ENCODE results near the gene ST6GALNAC2.

Gene ST6GALNAC2

GRCh38 chr17:76585649-76586593 is at the start of gene ST6GALNAC2:
Gene ST6GALNAC2, minus strand, starts transcription at chr17:76585860. Its CDS starts 52 bp downstream, at chr17:76585808.
- H3K27me3 ChIP-seq (ENCODE audit: low read depth, low read length), result peaks cover 17% of the 10 kb centered on the region
- peaks cover 0 to 24% of the 10 kb centered on the region in 2 donors for H3K4me1 ChIP-seq (ENCODE audit: control insufficient read depth in 1 of 2, insufficient read depth in 2 of 2, low read length in 2 of 2)
- peak within 1 kb of the TSS; percentile 52 to 78 for H3K4me3 ChIP-seq (ENCODE audit: low read depth in 1 of 2, low read length in 2 of 2)
- no peak within 1 kb of the TSS for H3K27ac ChIP-seq (ENCODE audit: low read length)
- no peaks in the 10 kb centered on the region for H3K9me3 ChIP-seq (ENCODE audit: control insufficient read depth in 1 of 2, low read length in 2 of 2)
- H3K36me3 ChIP-seq (ENCODE audit: control insufficient read depth in 1 of 2, insufficient read depth in 2 of 2, low read length in 2 of 2), result no peaks in the 10 kb centered on the region

- no peak overlapping the region for H3K27ac ChIP-seq (ENCODE audit: low read length)
Measured at GRCh38 chr17:76635039-76635438, 49.4 kb upstream of the ST6GALNAC2 start.

GRCh38 chr17:76633628-76634328 is 48.1 kb upstream of the ST6GALNAC2 start:
- no peak overlapping the region for H3K27ac ChIP-seq (ENCODE audit: low read length)
- H3K4me1 ChIP-seq (ENCODE audit: control insufficient read depth in 1 of 2, insufficient read depth in 2 of 2, low read length in 2 of 2), result no peaks in the 10 kb centered on the region
- H3K36me3 ChIP-seq (ENCODE audit: control insufficient read depth in 1 of 2, insufficient read depth in 2 of 2, low read length in 2 of 2), result no peaks in the 10 kb centered on the region
- H3K27me3 ChIP-seq (ENCODE audit: low read depth, low read length), result no peaks in the 10 kb centered on the region
- H3K4me3 ChIP-seq (ENCODE audit: low read depth in 1 of 2, low read length in 2 of 2), result no peak overlapping the region
- no peaks in the 10 kb centered on the region for H3K9me3 ChIP-seq (ENCODE audit: control insufficient read depth in 1 of 2, low read length in 2 of 2)

More at GRCh38 chr17:76635039-76635438, 49.4 kb upstream of the ST6GALNAC2 start:
- no peaks in the 10 kb centered on the region for H3K4me1 ChIP-seq (ENCODE audit: control insufficient read depth in 1 of 2, insufficient read depth in 2 of 2, low read length in 2 of 2)
- H3K27me3 ChIP-seq (ENCODE audit: low read depth, low read length), result no peaks in the 10 kb centered on the region
- H3K4me3 ChIP-seq (ENCODE audit: low read depth in 1 of 2, low read length in 2 of 2), result no peak overlapping the region
- H3K9me3 ChIP-seq (ENCODE audit: control insufficient read depth in 1 of 2, low read length in 2 of 2), result no peaks in the 10 kb centered on the region
- H3K36me3 ChIP-seq (ENCODE audit: control insufficient read depth in 1 of 2, insufficient read depth in 2 of 2, low read length in 2 of 2), result no peaks in the 10 kb centered on the region

GRCh38 chr17:76631821-76632565 is 46.3 kb upstream of the ST6GALNAC2 start:
- Histone ChIP-seq H3K27ac (ENCODE audit: low read length) (no peak overlapping the region), H3K4me1 (ENCODE audit: control insufficient read depth in 1 of 2, insufficient read depth in 2 of 2, low read length in 2 of 2) (no peaks in the 10 kb centered on the region), H3K4me3 (ENCODE audit: low read depth in 1 of 2, low read length in 2 of 2) (no peak overlapping the region), H3K9me3 (ENCODE audit: control insufficient read depth in 1 of 2, low read length in 2 of 2) (no peaks in the 10 kb centered on the region), H3K36me3 (ENCODE audit: control insufficient read depth in 1 of 2, insufficient read depth in 2 of 2, low read length in 2 of 2) (no peaks in the 10 kb centered on the region), H3K27me3 (ENCODE audit: low read depth, low read length) (no peaks in the 10 kb centered on the region)

- H3K4me3 ChIP-seq (ENCODE audit: low read depth in 1 of 2, low read length in 2 of 2), result no peak overlapping the region
- H3K27me3 ChIP-seq (ENCODE audit: low read depth, low read length), result no peaks in the 10 kb centered on the region
- no peak overlapping the region for H3K27ac ChIP-seq (ENCODE audit: low read length)
- H3K4me1 ChIP-seq (ENCODE audit: control insufficient read depth in 1 of 2, insufficient read depth in 2 of 2, low read length in 2 of 2), result no peaks in the 10 kb centered on the region
- H3K9me3 ChIP-seq (ENCODE audit: control insufficient read depth in 1 of 2, low read length in 2 of 2), result no peaks in the 10 kb centered on the region
- no peaks in the 10 kb centered on the region for H3K36me3 ChIP-seq (ENCODE audit: control insufficient read depth in 1 of 2, insufficient read depth in 2 of 2, low read length in 2 of 2)
Measured at GRCh38 chr17:76630151-76630550, 44.5 kb upstream of the ST6GALNAC2 start.

- Histone ChIP-seq H3K36me3 (ENCODE audit: control insufficient read depth in 1 of 2, insufficient read depth in 2 of 2, low read length in 2 of 2) (no peaks in the 10 kb centered on the region), H3K27ac (ENCODE audit: low read length) (no peak overlapping the region), H3K4me3 (ENCODE audit: low read depth in 1 of 2, low read length in 2 of 2) (no peak overlapping the region), H3K9me3 (ENCODE audit: control insufficient read depth in 1 of 2, low read length in 2 of 2) (no peaks in the 10 kb centered on the region), H3K27me3 (ENCODE audit: low read depth, low read length) (no peaks in the 10 kb centered on the region), H3K4me1 (ENCODE audit: control insufficient read depth in 1 of 2, insufficient read depth in 2 of 2, low read length in 2 of 2) (peaks cover 0 to 5% of the 10 kb centered on the region in 2 donors)
Measured at GRCh38 chr17:76627510-76627909, 41.9 kb upstream of the ST6GALNAC2 start.

GRCh38 chr17:76626442-76626841 is 40.8 kb upstream of the ST6GALNAC2 start:
- Histone ChIP-seq H3K4me3 (ENCODE audit: low read depth in 1 of 2, low read length in 2 of 2) (no peak overlapping the region), H3K36me3 (ENCODE audit: control insufficient read depth in 1 of 2, insufficient read depth in 2 of 2, low read length in 2 of 2) (no peaks in the 10 kb centered on the region), H3K27me3 (ENCODE audit: low read depth, low read length) (no peaks in the 10 kb centered on the region), H3K9me3 (ENCODE audit: control insufficient read depth in 1 of 2, low read length in 2 of 2) (no peaks in the 10 kb centered on the region), H3K4me1 (ENCODE audit: control insufficient read depth in 1 of 2, insufficient read depth in 2 of 2, low read length in 2 of 2) (peaks cover 0 to 5% of the 10 kb centered on the region in 2 donors), H3K27ac (ENCODE audit: low read length) (no peak overlapping the region)

GRCh38 chr17:76625496-76625895 is 39.8 kb upstream of the ST6GALNAC2 start:
- H3K27me3 ChIP-seq (ENCODE audit: low read depth, low read length), result no peaks in the 10 kb centered on the region
- H3K36me3 ChIP-seq (ENCODE audit: control insufficient read depth in 1 of 2, insufficient read depth in 2 of 2, low read length in 2 of 2), result no peaks in the 10 kb centered on the region

GRCh38 chr17:76623271-76624146 is 37.8 kb upstream of the ST6GALNAC2 start:
- H3K27ac ChIP-seq (ENCODE audit: low read length), result no peak overlapping the region
- H3K9me3 ChIP-seq (ENCODE audit: control insufficient read depth in 1 of 2, low read length in 2 of 2), result no peaks in the 10 kb centered on the region
- no peaks in the 10 kb centered on the region for H3K27me3 ChIP-seq (ENCODE audit: low read depth, low read length)
- H3K4me3 ChIP-seq (ENCODE audit: low read depth in 1 of 2, low read length in 2 of 2), result no peak overlapping the region
- peaks cover 0 to 5% of the 10 kb centered on the region in 2 donors for H3K4me1 ChIP-seq (ENCODE audit: control insufficient read depth in 1 of 2, insufficient read depth in 2 of 2, low read length in 2 of 2)
- no peaks in the 10 kb centered on the region for H3K36me3 ChIP-seq (ENCODE audit: control insufficient read depth in 1 of 2, insufficient read depth in 2 of 2, low read length in 2 of 2)

More at GRCh38 chr17:76625496-76625895, 39.8 kb upstream of the ST6GALNAC2 start:
- Histone ChIP-seq H3K27ac (ENCODE audit: low read length) (no peak overlapping the region), H3K9me3 (ENCODE audit: control insufficient read depth in 1 of 2, low read length in 2 of 2) (no peaks in the 10 kb centered on the region), H3K4me1 (ENCODE audit: control insufficient read depth in 1 of 2, insufficient read depth in 2 of 2, low read length in 2 of 2) (peaks cover 0 to 5% of the 10 kb centered on the region in 2 donors), H3K4me3 (ENCODE audit: low read depth in 1 of 2, low read length in 2 of 2) (no peak overlapping the region)

- no peak overlapping the region for H3K4me3 ChIP-seq (ENCODE audit: low read depth in 1 of 2, low read length in 2 of 2)
- H3K27me3 ChIP-seq (ENCODE audit: low read depth, low read length), result no peaks in the 10 kb centered on the region
- H3K27ac ChIP-seq (ENCODE audit: low read length), result no peak overlapping the region
- H3K9me3 ChIP-seq (ENCODE audit: control insufficient read depth in 1 of 2, low read length in 2 of 2), result no peaks in the 10 kb centered on the region
- H3K36me3 ChIP-seq (ENCODE audit: control insufficient read depth in 1 of 2, insufficient read depth in 2 of 2, low read length in 2 of 2), result no peaks in the 10 kb centered on the region
- no peaks in the 10 kb centered on the region for H3K4me1 ChIP-seq (ENCODE audit: control insufficient read depth in 1 of 2, insufficient read depth in 2 of 2, low read length in 2 of 2)
Measured at GRCh38 chr17:76617838-76618237, 32.2 kb upstream of the ST6GALNAC2 start.
